Measurements from ENCODE around the gene NCAM1. TPM values are rescaled to one million over a fixed set of nuclear protein-coding genes. Genes with fewer than 3 reads are reported as not detected.

Gene NCAM1
- total and polyA plus RNA-seq, 5 experiments from 2014 or later, result 0.08 to 0.98 (median 0.60) TPM; not detected in 2

DNA sequence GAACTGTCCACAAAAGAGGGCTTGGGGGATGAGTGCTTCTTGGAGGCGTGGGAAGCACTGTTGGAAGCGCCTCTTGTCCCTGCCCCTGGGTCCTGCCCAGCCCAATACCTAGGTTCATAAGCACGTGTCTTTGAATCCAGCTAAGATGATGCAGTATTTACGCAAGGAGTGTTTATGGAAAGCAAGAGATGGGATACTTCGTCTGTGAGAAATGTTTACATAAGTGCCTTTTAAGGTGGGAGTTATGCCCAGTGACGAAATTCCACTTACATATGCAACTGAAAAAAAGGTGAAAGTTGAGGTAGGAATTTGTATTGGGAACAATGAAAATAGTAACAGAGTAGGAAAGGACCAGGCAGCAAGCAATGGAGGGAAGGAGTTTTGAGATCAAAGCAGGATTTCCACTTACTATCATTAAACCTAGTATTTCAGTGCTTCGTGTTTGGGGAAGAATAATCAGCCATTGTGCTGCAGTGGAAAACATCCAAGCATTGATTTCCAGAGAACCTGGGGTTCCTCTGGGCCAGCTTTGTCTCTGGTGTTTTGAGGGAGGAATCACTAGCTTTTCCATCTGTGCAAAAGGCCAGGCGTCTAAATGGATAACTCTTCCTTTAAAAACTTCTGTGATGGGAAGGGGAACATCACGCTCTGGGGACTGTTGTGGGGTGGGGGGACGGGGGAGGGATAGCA is 237.9 kb downstream of the NCAM1 start:
- DNase-seq, result no peak
- H3K4me1 Mint-ChIP-seq, result no peaks in the 10 kb centered on the region
- peaks cover 3 to 39% (median 12%) of the 10 kb centered on the region in 5 donors for H3K27me3 Mint-ChIP-seq
- ATAC-seq, result no peak
- no peaks in the 10 kb centered on the region for H3K36me3 Mint-ChIP-seq
- H3K9me3 Mint-ChIP-seq, result peaks cover 0 to 2% (median 0%) of the 10 kb centered on the region in 9 donors
- no peak overlapping the region for H3K27ac Mint-ChIP-seq
- no peak overlapping the region for H3K4me3 Mint-ChIP-seq
- POLR2A ChIA-PET, result no interaction called here

DNA sequence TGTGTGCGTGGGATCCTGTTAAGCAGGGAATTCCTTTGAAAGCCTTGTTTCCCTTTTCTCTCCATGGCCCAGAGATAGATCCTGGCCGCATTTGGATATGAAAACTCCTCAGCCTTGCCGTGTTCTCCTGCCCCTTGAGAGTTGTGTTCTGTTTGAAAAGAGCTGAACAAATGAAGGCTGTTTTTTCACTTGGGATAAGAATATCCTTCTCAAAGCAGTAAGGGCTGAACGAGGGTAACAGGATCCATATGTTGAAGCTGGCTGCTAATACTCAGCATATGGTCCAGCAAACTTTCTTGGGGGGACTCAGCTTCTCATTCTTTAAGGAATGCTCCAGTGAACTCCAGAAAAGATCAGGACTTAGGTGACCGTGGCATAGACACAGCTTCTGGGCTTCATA is 238.6 kb downstream of the NCAM1 start:
- ATAC-seq (no peak), DNase-seq (no peak)
- POLR2A ChIA-PET, result no interaction called here
- peaks cover 0 to 2% (median 0%) of the 10 kb centered on the region in 9 donors for H3K9me3 Mint-ChIP-seq
- no peaks in the 10 kb centered on the region for H3K4me1 Mint-ChIP-seq
- H3K27ac Mint-ChIP-seq, result no peak overlapping the region
- H3K27me3 Mint-ChIP-seq, result peaks cover 3 to 39% (median 14%) of the 10 kb centered on the region in 5 donors
- no peak overlapping the region for H3K4me3 Mint-ChIP-seq
- no peaks in the 10 kb centered on the region for H3K36me3 Mint-ChIP-seq

GRCh38 chr11:113201054-113201818 is 240.0 kb downstream of the NCAM1 start:
- no peaks in the 10 kb centered on the region for H3K4me1 Mint-ChIP-seq
- no peaks in the 10 kb centered on the region for H3K36me3 Mint-ChIP-seq
- peaks cover 6 to 45% (median 8%) of the 10 kb centered on the region in 5 donors for H3K27me3 Mint-ChIP-seq
- H3K27ac Mint-ChIP-seq, result no peak overlapping the region
- DNase-seq (no peak), ATAC-seq (no peak)
- POLR2A ChIA-PET, result no interaction called here
- H3K4me3 Mint-ChIP-seq, result peak overlapping the region in 1 of 10 donors; percentile 25
- H3K9me3 Mint-ChIP-seq, result peaks cover 0 to 2% (median 0%) of the 10 kb centered on the region in 9 donors

GRCh38 chr11:113202431-113202830 is 241.2 kb downstream of the NCAM1 start:
- peaks cover 0 to 2% (median 0%) of the 10 kb centered on the region in 9 donors for H3K9me3 Mint-ChIP-seq
- POLR2A ChIA-PET, result no interaction called here
- no peak overlapping the region for H3K4me3 Mint-ChIP-seq
- no peak overlapping the region for H3K27ac Mint-ChIP-seq
- H3K4me1 Mint-ChIP-seq, result no peaks in the 10 kb centered on the region
- no peak for ATAC-seq
- no peak for DNase-seq
- H3K36me3 Mint-ChIP-seq, result no peaks in the 10 kb centered on the region
- H3K27me3 Mint-ChIP-seq, result peaks cover 3 to 51% (median 6%) of the 10 kb centered on the region in 5 donors

DNA sequence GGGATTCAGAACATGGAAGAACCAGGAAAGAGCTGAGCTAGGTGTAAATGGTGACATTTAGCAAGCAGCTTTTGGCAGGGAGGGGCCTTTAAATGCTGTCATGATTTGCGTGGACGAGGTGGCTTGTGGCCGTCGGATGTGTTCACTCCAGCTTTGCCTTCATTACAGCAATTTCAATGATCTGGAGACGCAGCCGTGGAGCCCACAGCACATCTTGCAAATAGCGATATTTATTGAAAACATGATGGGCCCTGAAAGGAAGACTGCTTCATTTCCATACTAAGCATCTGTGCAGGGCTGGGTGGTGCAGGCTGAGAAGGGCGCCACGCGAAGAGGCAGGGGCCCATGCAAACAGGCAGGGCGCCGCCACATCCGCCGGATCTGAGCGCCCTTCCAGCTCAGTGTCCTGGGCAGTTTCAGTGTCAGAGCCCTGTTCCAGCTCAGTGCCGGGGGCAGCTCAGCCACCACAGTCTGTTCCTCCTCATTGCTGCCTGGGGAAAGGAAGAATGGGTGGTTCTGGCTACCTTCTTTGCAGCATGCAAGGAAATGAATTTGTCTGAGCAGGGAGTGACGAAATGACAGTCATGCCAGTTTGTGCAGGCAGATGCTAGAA is 242.0 kb downstream of the NCAM1 start:
- Mint-ChIP-seq H3K9me3 (peaks cover 0 to 2% (median 0%) of the 10 kb centered on the region in 9 donors), H3K27me3 (peaks cover 3 to 42% (median 6%) of the 10 kb centered on the region in 5 donors), H3K36me3 (no peaks in the 10 kb centered on the region), H3K4me3 (no peak overlapping the region), H3K27ac (no peak overlapping the region), H3K4me1 (no peaks in the 10 kb centered on the region)
- DNase-seq, result no peak
- ATAC-seq, result no peak
- POLR2A ChIA-PET, result no interaction called here

GRCh38 chr11:113204280-113204679 is 243.1 kb downstream of the NCAM1 start:
- Mint-ChIP-seq H3K9me3 (peaks cover 0 to 2% (median 0%) of the 10 kb centered on the region in 9 donors), H3K36me3 (no peaks in the 10 kb centered on the region), H3K27me3 (peaks cover 1 to 32% (median 5%) of the 10 kb centered on the region in 5 donors), H3K4me3 (no peak overlapping the region), H3K27ac (no peak overlapping the region), H3K4me1 (no peaks in the 10 kb centered on the region)
- no peak for DNase-seq
- ATAC-seq, result no peak
- POLR2A ChIA-PET, result no interaction called here

DNA sequence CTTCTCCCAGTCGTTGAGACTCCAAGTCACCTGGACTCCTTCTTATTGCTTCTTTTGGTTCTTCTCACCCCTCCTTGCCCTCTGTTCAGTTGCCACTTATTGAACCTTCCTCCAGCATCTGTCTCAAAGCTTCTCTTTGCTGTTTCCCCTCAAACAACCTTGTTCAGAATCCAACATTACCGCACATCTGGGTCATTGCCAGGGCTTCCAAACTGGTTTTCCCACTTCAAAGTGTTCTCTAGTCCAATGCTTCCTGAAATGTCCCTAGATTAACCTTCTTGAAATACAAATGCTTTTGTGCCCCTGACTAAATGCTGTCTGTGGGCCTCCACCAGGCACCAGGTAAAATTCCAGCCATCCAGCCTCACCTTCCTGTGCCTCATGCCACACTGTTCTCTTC is 252.3 kb downstream of the NCAM1 start:
- POLR2A ChIA-PET, result no interaction called here
- Mint-ChIP-seq H3K9me3 (no peaks in the 10 kb centered on the region), H3K27me3 (peaks cover 7 to 32% (median 11%) of the 10 kb centered on the region in 5 donors), H3K4me3 (no peak overlapping the region), H3K36me3 (no peaks in the 10 kb centered on the region), H3K4me1 (no peaks in the 10 kb centered on the region), H3K27ac (no peak overlapping the region)
- DNase-seq, result no peak
- ATAC-seq, result no peak

- peaks cover 7 to 22% (median 12%) of the 10 kb centered on the region in 5 donors for H3K27me3 Mint-ChIP-seq
- H3K4me3 Mint-ChIP-seq, result no peak overlapping the region
- no peak overlapping the region for H3K27ac Mint-ChIP-seq
- peaks cover 0 to 21% (median 4%) of the 10 kb centered on the region in 9 donors for H3K9me3 Mint-ChIP-seq
- no peak for ATAC-seq
- no peak for DNase-seq
- H3K36me3 Mint-ChIP-seq, result no peaks in the 10 kb centered on the region
- no peaks in the 10 kb centered on the region for H3K4me1 Mint-ChIP-seq
- POLR2A ChIA-PET, result no interaction called here
Measured at GRCh38 chr11:113222241-113222640, 261.0 kb downstream of the NCAM1 start.

DNA sequence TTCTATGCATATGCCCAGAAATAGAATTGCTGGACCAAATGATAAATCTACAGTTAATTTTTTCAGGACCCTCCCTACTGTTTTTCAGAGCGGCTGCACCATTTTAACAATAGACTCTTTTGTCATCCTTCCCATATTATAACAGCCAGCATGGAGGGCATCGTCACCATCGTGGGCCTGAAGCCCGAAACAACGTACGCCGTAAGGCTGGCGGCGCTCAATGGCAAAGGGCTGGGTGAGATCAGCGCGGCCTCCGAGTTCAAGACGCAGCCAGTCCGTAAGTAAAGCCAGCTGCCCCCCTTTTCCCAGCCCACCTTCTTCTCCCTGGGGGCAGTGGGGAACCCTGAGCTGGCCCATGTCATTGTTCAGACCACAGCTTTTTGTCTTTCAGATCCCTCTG is 273.7 kb downstream of the NCAM1 start:
- H3K36me3 Mint-ChIP-seq, result no peaks in the 10 kb centered on the region
- no peaks in the 10 kb centered on the region for H3K9me3 Mint-ChIP-seq
- POLR2A ChIA-PET, result no interaction called here
- H3K4me1 Mint-ChIP-seq, result no peaks in the 10 kb centered on the region
- no peak overlapping the region for H3K27ac Mint-ChIP-seq
- no peak overlapping the region for H3K4me3 Mint-ChIP-seq
- ATAC-seq, result no peak
- no peak for DNase-seq
- peaks cover 11 to 31% (median 13%) of the 10 kb centered on the region in 5 donors for H3K27me3 Mint-ChIP-seq

GRCh38 chr11:113237261-113237660 is 276.0 kb downstream of the NCAM1 start:
- Mint-ChIP-seq H3K27me3 (peaks cover 12 to 52% (median 17%) of the 10 kb centered on the region in 5 donors), H3K36me3 (no peaks in the 10 kb centered on the region), H3K4me3 (no peak overlapping the region), H3K27ac (no peak overlapping the region), H3K9me3 (no peaks in the 10 kb centered on the region), H3K4me1 (peaks cover 0 to 4% (median 0%) of the 10 kb centered on the region in 4 donors)
- ATAC-seq (no peak), DNase-seq (no peak)
- POLR2A ChIA-PET, result no interaction called here

DNA sequence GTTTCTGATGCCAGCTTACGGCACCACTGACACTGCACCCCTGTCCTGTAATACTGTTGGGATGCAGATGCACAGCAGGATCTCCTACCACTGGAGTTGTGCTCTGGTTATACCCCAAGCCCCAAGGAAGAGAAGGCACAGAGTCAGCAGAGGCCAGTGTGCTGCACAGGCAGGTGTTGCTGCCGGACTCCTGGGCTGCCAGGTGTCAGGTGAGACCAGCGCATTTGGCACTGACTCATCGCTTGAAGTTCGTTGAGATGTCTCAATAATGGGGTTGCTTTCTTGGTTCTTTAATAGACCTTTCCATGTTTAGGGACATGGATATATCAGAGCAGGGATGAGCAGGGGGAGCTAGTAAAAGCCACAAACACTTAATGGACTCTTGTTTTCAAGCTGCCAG is 277.5 kb downstream of the NCAM1 start:
- Mint-ChIP-seq H3K4me1 (peaks cover 6 to 11% (median 10%) of the 10 kb centered on the region in 4 donors), H3K27ac (no peak overlapping the region), H3K36me3 (no peaks in the 10 kb centered on the region), H3K4me3 (no peak overlapping the region), H3K9me3 (no peaks in the 10 kb centered on the region), H3K27me3 (peaks cover 13 to 45% (median 24%) of the 10 kb centered on the region in 5 donors)
- POLR2A ChIA-PET, result interaction anchor here (0.7 kb wide), 1 partner anchor 1655 kb away, joined by 4 read pairs; no protein-coding TSS in a partner anchor
- DNase-seq, result no peak
- no peak for ATAC-seq

DNA sequence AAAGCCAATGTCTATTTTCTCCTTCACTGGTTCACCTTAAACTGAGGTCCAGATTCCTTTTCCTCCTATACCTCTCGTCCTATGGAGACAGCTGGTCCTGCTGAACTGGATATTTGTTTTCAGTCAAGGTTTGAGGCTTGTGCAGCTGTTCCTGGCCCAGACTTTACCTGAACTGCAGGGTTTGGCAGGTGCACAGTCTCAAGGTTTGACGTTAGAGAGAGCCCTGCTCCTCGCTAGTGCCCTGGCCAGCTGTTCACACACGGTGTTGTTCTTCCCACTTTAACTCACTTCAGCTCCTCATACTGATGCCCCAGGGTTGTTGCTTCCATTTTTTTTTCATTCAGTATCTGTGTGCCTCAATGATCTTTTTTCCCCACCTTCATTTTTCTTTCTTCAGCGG is 279.2 kb downstream of the NCAM1 start:
- H3K36me3 Mint-ChIP-seq, result no peaks in the 10 kb centered on the region
- peaks cover 6 to 11% (median 10%) of the 10 kb centered on the region in 4 donors for H3K4me1 Mint-ChIP-seq
- POLR2A ChIA-PET, result no interaction called here

More for the DNA sequence above, 279.2 kb downstream of the NCAM1 start:
- ATAC-seq, result no peak
- Mint-ChIP-seq H3K27ac (no peak overlapping the region), H3K9me3 (no peaks in the 10 kb centered on the region), H3K27me3 (peaks cover 10 to 48% (median 26%) of the 10 kb centered on the region in 5 donors), H3K4me3 (no peak overlapping the region)
- DNase-seq, result no peak

Measured in naive thymus-derived CD8-positive, alpha-beta T cell (primary cell).